ENCODE data around the gene MAP2K6. TPM values are rescaled to one million over a fixed set of nuclear protein-coding genes. Genes with fewer than 3 reads are reported as not detected.

The MAP2K6 gene
- total RNA-seq, 1 experiment from 2014 or later, result 43.0 TPM

DNA sequence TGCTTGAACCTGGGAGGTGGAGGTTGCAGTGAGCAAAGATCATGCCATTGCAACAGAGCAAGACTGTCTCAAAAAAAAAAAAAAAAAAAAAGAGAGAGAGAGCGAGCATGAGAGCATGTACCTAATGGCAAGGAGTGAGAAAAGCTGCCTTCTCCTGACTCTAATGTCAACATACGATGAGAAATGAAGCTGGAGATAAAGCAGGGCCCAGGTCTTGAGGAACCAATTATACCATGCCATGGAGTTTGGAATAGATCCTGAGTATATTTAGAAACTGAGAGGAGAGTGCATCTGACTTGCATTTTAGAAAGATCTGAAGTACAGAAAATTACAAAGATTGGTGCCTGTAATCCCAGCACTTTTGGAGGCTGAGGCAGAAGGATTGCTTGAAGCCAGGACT, 3.8 kb upstream of the MAP2K6 start:
- TF ChIP-seq, protein P1, sequence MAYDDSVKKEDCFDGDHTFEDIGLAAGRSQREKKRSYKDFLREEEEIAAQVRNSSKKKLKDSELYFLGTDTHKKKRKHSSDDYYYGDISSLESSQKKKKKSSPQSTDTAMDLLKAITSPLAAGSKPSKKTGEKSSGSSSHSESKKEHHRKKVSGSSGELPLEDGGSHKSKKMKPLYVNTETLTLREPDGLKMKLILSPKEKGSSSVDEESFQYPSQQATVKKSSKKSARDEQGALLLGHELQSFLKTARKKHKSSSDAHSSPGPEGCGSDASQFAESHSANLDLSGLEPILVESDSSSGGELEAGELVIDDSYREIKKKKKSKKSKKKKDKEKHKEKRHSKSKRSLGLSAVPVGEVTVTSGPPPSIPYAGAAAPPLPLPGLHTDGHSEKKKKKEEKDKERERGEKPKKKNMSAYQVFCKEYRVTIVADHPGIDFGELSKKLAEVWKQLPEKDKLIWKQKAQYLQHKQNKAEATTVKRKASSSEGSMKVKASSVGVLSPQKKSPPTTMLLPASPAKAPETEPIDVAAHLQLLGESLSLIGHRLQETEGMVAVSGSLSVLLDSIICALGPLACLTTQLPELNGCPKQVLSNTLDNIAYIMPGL (CRISPR knock-in tag; IDR thresholded peaks at IDR 0.05), result no peak
- no peak for TF ChIP-seq ZNF138 (CRISPR knock-in tag; conservative IDR thresholded peaks at IDR 0.05)
- no peak for TF ChIP-seq MXD4 (CRISPR knock-in tag; IDR thresholded peaks at IDR 0.05; ENCODE audit: borderline replicate concordance)
- TF ChIP-seq, protein P2, sequence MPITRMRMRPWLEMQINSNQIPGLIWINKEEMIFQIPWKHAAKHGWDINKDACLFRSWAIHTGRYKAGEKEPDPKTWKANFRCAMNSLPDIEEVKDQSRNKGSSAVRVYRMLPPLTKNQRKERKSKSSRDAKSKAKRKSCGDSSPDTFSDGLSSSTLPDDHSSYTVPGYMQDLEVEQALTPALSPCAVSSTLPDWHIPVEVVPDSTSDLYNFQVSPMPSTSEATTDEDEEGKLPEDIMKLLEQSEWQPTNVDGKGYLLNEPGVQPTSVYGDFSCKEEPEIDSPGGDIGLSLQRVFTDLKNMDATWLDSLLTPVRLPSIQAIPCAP (CRISPR knock-in tag; IDR thresholded peaks at IDR 0.05), result no peak
- TF ChIP-seq, protein P3, sequence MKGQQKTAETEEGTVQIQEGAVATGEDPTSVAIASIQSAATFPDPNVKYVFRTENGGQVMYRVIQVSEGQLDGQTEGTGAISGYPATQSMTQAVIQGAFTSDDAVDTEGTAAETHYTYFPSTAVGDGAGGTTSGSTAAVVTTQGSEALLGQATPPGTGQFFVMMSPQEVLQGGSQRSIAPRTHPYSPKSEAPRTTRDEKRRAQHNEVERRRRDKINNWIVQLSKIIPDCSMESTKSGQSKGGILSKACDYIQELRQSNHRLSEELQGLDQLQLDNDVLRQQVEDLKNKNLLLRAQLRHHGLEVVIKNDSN (CRISPR knock-in tag; IDR thresholded peaks at IDR 0.05), result no peak
- TF ChIP-seq NFYB (CRISPR knock-in tag; conservative IDR thresholded peaks at IDR 0.05; ENCODE audit: low read depth), result no peak
- TF ChIP-seq E2F4 (CRISPR knock-in tag; IDR thresholded peaks at IDR 0.05; ENCODE audit: borderline replicate concordance, low read depth), result no peak
- TF ChIP-seq PRRX2 (CRISPR knock-in tag; IDR thresholded peaks at IDR 0.05), result no peak
- TF ChIP-seq, protein P4, sequence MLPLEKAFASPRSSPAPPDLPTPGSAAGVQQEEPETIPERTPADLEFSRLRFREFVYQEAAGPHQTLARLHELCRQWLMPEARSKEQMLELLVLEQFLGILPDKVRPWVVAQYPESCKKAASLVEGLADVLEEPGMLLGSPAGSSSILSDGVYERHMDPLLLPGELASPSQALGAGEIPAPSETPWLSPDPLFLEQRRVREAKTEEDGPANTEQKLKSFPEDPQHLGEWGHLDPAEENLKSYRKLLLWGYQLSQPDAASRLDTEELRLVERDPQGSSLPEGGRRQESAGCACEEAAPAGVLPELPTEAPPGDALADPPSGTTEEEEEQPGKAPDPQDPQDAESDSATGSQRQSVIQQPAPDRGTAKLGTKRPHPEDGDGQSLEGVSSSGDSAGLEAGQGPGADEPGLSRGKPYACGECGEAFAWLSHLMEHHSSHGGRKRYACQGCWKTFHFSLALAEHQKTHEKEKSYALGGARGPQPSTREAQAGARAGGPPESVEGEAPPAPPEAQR (CRISPR knock-in tag; IDR thresholded peaks at IDR 0.05), result no peak
- no peak for TF ChIP-seq FOXP1 (CRISPR knock-in tag; IDR thresholded peaks at IDR 0.05; ENCODE audit: borderline replicate concordance)
- TF ChIP-seq, protein P5, sequence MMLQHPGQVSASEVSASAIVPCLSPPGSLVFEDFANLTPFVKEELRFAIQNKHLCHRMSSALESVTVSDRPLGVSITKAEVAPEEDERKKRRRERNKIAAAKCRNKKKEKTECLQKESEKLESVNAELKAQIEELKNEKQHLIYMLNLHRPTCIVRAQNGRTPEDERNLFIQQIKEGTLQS (CRISPR knock-in tag; conservative IDR thresholded peaks at IDR 0.05), result no peak
- TF ChIP-seq SMAD3 (CRISPR knock-in tag; IDR thresholded peaks at IDR 0.05; ENCODE audit: borderline replicate concordance), result no peak
- TF ChIP-seq, protein P6, sequence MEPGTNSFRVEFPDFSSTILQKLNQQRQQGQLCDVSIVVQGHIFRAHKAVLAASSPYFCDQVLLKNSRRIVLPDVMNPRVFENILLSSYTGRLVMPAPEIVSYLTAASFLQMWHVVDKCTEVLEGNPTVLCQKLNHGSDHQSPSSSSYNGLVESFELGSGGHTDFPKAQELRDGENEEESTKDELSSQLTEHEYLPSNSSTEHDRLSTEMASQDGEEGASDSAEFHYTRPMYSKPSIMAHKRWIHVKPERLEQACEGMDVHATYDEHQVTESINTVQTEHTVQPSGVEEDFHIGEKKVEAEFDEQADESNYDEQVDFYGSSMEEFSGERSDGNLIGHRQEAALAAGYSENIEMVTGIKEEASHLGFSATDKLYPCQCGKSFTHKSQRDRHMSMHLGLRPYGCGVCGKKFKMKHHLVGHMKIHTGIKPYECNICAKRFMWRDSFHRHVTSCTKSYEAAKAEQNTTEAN (CRISPR knock-in tag; IDR thresholded peaks at IDR 0.05), result no peak
- no peak for TF ChIP-seq ZNF121 (CRISPR knock-in tag; IDR thresholded peaks at IDR 0.05)
- TF ChIP-seq ZNF423 (CRISPR knock-in tag; IDR thresholded peaks at IDR 0.05), result no peak
- TF ChIP-seq ATF2 (CRISPR knock-in tag; IDR thresholded peaks at IDR 0.05; ENCODE audit: borderline replicate concordance, low read depth), result no peak
- TF ChIP-seq, protein P7, sequence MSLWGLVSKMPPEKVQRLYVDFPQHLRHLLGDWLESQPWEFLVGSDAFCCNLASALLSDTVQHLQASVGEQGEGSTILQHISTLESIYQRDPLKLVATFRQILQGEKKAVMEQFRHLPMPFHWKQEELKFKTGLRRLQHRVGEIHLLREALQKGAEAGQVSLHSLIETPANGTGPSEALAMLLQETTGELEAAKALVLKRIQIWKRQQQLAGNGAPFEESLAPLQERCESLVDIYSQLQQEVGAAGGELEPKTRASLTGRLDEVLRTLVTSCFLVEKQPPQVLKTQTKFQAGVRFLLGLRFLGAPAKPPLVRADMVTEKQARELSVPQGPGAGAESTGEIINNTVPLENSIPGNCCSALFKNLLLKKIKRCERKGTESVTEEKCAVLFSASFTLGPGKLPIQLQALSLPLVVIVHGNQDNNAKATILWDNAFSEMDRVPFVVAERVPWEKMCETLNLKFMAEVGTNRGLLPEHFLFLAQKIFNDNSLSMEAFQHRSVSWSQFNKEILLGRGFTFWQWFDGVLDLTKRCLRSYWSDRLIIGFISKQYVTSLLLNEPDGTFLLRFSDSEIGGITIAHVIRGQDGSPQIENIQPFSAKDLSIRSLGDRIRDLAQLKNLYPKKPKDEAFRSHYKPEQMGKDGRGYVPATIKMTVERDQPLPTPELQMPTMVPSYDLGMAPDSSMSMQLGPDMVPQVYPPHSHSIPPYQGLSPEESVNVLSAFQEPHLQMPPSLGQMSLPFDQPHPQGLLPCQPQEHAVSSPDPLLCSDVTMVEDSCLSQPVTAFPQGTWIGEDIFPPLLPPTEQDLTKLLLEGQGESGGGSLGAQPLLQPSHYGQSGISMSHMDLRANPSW (CRISPR knock-in tag; conservative IDR thresholded peaks at IDR 0.05; ENCODE audit: low read depth), result no peak
- TF ChIP-seq, protein P8, sequence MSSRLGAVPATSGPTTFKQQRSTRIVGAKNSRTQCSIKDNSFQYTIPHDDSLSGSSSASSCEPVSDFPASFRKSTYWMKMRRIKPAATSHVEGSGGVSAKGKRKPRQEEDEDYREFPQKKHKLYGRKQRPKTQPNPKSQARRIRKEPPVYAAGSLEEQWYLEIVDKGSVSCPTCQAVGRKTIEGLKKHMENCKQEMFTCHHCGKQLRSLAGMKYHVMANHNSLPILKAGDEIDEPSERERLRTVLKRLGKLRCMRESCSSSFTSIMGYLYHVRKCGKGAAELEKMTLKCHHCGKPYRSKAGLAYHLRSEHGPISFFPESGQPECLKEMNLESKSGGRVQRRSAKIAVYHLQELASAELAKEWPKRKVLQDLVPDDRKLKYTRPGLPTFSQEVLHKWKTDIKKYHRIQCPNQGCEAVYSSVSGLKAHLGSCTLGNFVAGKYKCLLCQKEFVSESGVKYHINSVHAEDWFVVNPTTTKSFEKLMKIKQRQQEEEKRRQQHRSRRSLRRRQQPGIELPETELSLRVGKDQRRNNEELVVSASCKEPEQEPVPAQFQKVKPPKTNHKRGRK (CRISPR knock-in tag; IDR thresholded peaks at IDR 0.05; ENCODE audit: borderline replicate concordance), result no peak
- TF ChIP-seq, protein P9, sequence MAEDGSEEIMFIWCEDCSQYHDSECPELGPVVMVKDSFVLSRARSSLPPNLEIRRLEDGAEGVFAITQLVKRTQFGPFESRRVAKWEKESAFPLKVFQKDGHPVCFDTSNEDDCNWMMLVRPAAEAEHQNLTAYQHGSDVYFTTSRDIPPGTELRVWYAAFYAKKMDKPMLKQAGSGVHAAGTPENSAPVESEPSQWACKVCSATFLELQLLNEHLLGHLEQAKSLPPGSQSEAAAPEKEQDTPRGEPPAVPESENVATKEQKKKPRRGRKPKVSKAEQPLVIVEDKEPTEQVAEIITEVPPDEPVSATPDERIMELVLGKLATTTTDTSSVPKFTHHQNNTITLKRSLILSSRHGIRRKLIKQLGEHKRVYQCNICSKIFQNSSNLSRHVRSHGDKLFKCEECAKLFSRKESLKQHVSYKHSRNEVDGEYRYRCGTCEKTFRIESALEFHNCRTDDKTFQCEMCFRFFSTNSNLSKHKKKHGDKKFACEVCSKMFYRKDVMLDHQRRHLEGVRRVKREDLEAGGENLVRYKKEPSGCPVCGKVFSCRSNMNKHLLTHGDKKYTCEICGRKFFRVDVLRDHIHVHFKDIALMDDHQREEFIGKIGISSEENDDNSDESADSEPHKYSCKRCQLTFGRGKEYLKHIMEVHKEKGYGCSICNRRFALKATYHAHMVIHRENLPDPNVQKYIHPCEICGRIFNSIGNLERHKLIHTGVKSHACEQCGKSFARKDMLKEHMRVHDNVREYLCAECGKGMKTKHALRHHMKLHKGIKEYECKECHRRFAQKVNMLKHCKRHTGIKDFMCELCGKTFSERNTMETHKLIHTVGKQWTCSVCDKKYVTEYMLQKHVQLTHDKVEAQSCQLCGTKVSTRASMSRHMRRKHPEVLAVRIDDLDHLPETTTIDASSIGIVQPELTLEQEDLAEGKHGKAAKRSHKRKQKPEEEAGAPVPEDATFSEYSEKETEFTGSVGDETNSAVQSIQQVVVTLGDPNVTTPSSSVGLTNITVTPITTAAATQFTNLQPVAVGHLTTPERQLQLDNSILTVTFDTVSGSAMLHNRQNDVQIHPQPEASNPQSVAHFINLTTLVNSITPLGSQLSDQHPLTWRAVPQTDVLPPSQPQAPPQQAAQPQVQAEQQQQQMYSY (CRISPR knock-in tag; IDR thresholded peaks at IDR 0.05), result no peak
- DNase-seq (ENCODE audit: low spot score), result no peak
- no peak for ATAC-seq
- Mint-ChIP-seq H3K36me3 (no peaks in the 10 kb centered on the region), H3K4me1 (peaks cover 21% of the 10 kb centered on the region), H3K27ac (no peak overlapping the region), H3K4me3 (no peak overlapping the region), H3K9me3 (no peaks in the 10 kb centered on the region), H3K27me3 (ENCODE audit: low read depth) (no peaks in the 10 kb centered on the region)
- CTCF ChIA-PET, result interaction anchor here (1.3 kb wide), 1 partner anchor 16 kb away, joined by 5 read pairs; no protein-coding TSS in a partner anchor
- POLR2A ChIA-PET, result no interaction called here
